Measurements from ENCODE around the gene ZBTB7A. TPM values are rescaled to one million over a fixed set of nuclear protein-coding genes. Genes with fewer than 3 reads are reported as not detected.

ZBTB7A gene
- total and polyA plus RNA-seq, 2 donors (not counting 1 experiment from before 2014, with no cell fraction given), result 4.9 to 17.7 TPM

- no peak overlapping the region for H3K27ac ChIP-seq (ENCODE audit: insufficient read depth, low read length)
- no peaks in the 10 kb centered on the region for H3K4me1 ChIP-seq (ENCODE audit: control insufficient read depth, extremely low read depth, insufficient read depth, low read length)
- H3K36me3 ChIP-seq (ENCODE audit: control insufficient read depth, insufficient read depth, low read length), result peaks cover 26% of the 10 kb centered on the region
- H3K9me3 ChIP-seq (ENCODE audit: control insufficient read depth, insufficient read depth, low read depth, low read length), result no peaks in the 10 kb centered on the region
- no peak overlapping the region for H3K9ac ChIP-seq (ENCODE audit: insufficient read depth, low read length)
- H2AFZ ChIP-seq (ENCODE audit: low read length), result no peak overlapping the region
- no peak for TF ChIP-seq CTCF (conservative IDR thresholded peaks at IDR 0.05 in 1 of 2, IDR thresholded peaks at IDR 0.05 in 1 of 2; ENCODE audit: low read depth in 1 of 2, low read length in 2 of 2)
- no peak for TF ChIP-seq EZH2 (IDR thresholded peaks at IDR 0.05; ENCODE audit: low read length, missing control alignments)
- H3K79me2 ChIP-seq (ENCODE audit: control insufficient read depth, insufficient read depth, low read length), result peaks cover 44% of the 10 kb centered on the region
- H4K20me1 ChIP-seq (ENCODE audit: control insufficient read depth, extremely low read depth, insufficient read depth, low read length), result no peaks in the 10 kb centered on the region
- H3K27me3 ChIP-seq (ENCODE audit: control insufficient read depth, insufficient read depth, low read length), result no peaks in the 10 kb centered on the region
- H3K4me3 ChIP-seq (replicated peaks in 1 of 4; ENCODE audit: control extremely low read depth in 1 of 4, insufficient read depth in 1 of 4, low read depth in 3 of 4, low read length in 4 of 4), result no peak overlapping the region
- no peak for DNase-seq (ENCODE audit: low read depth in 2 of 2)
- H3K4me2 ChIP-seq (ENCODE audit: extremely low read depth, insufficient read depth, low read length), result no peak overlapping the region
Observed at GRCh38 chr19:4015705-4016402, 50.8 kb downstream of the ZBTB7A start.

- H3K27me3 ChIP-seq (ENCODE audit: control insufficient read depth, insufficient read depth, low read length), result no peaks in the 10 kb centered on the region
Observed at GRCh38 chr19:4014541-4015491, 51.9 kb downstream of the ZBTB7A start.

More at GRCh38 chr19:4014541-4015491, 51.9 kb downstream of the ZBTB7A start:
- no peaks in the 10 kb centered on the region for H4K20me1 ChIP-seq (ENCODE audit: control insufficient read depth, extremely low read depth, insufficient read depth, low read length)
- peaks cover 2% of the 10 kb centered on the region for H3K4me1 ChIP-seq (ENCODE audit: control insufficient read depth, extremely low read depth, insufficient read depth, low read length)
- no peak for TF ChIP-seq CTCF (conservative IDR thresholded peaks at IDR 0.05 in 1 of 2, IDR thresholded peaks at IDR 0.05 in 1 of 2; ENCODE audit: low read depth in 1 of 2, low read length in 2 of 2)
- TF ChIP-seq EZH2 (IDR thresholded peaks at IDR 0.05; ENCODE audit: low read length, missing control alignments), result no peak
- H3K36me3 ChIP-seq (ENCODE audit: control insufficient read depth, insufficient read depth, low read length), result peaks cover 30% of the 10 kb centered on the region
- no peak overlapping the region for H3K9ac ChIP-seq (ENCODE audit: insufficient read depth, low read length)
- H3K9me3 ChIP-seq (ENCODE audit: control insufficient read depth, insufficient read depth, low read depth, low read length), result no peaks in the 10 kb centered on the region
- H3K79me2 ChIP-seq (ENCODE audit: control insufficient read depth, insufficient read depth, low read length), result peaks cover 50% of the 10 kb centered on the region
- H3K4me3 ChIP-seq (replicated peaks in 1 of 4; ENCODE audit: control extremely low read depth in 1 of 4, insufficient read depth in 1 of 4, low read depth in 3 of 4, low read length in 4 of 4), result no peak overlapping the region
- no peak overlapping the region for H3K27ac ChIP-seq (ENCODE audit: insufficient read depth, low read length)
- no peak overlapping the region for H3K4me2 ChIP-seq (ENCODE audit: extremely low read depth, insufficient read depth, low read length)
- no peak overlapping the region for H2AFZ ChIP-seq (ENCODE audit: low read length)
- no peak for DNase-seq (ENCODE audit: low read depth in 2 of 2)

Data from fibroblast of lung (primary cell).